Trophoblast cell (in vitro differentiated cells and primary cell): ENCODE results near the gene CDYL.

Experiments used
- DNase-seq, 2 donors: peaks; one replicate each; pipeline ENCODE4 v3.0.0-alpha.2; 2016
- H2AFZ ChIP-seq: 2 replicates; pipeline ENCODE4 v1.6.1; 2013; ENCODE audit warnings: low read length, moderate library complexity, mild to moderate bottlenecking; ENCODE audit not compliant: insufficient read depth, poor library complexity
- H2AK5ac ChIP-seq: 2 replicates; pipeline ENCODE4 v1.6.1; 2013; ENCODE audit warnings: mild to moderate bottlenecking, low read length
- H2BK120ac ChIP-seq: 2 replicates; pipeline ENCODE4 v1.6.1; 2013; ENCODE audit warnings: low read length, mild to moderate bottlenecking, moderate library complexity; ENCODE audit not compliant: insufficient read depth, poor library complexity
- H2BK12ac ChIP-seq: 2 replicates; pipeline ENCODE4 v1.6.1; 2013; ENCODE audit warnings: mild to moderate bottlenecking, low read length, moderate library complexity
- H2BK5ac ChIP-seq: 2 replicates; pipeline ENCODE4 v1.6.1; 2013; ENCODE audit warnings: low read length, low read depth, moderate library complexity, mild to moderate bottlenecking; ENCODE audit not compliant: poor library complexity
- H3K14ac ChIP-seq: 2 replicates; pipeline ENCODE4 v1.6.1; 2013; ENCODE audit warnings: mild to moderate bottlenecking, low read length
- H3K18ac ChIP-seq: 2 replicates; pipeline ENCODE4 v1.6.1; 2013; ENCODE audit warnings: mild to moderate bottlenecking, low read length
- H3K23ac ChIP-seq: 2 replicates; pipeline ENCODE4 v1.6.1; 2013; ENCODE audit warnings: low read length
- H3K27ac ChIP-seq: 2 replicates; pipeline ENCODE4 v1.5.1; 2013; ENCODE audit warnings: low read depth, mild to moderate bottlenecking, inconsistent platforms, low read length, moderate library complexity
- H3K27me3 ChIP-seq: 2 replicates; pipeline ENCODE4 v1.6.1; 2013; ENCODE audit warnings: inconsistent platforms, mild to moderate bottlenecking, low read length, moderate library complexity; ENCODE audit not compliant: insufficient read depth
- H3K36me3 ChIP-seq, 2 experiments: 1 replicate in 1 of 2; 2 replicates in 1 of 2; pipeline ENCODE4 v1.6.1; 2013; ENCODE audit warnings: low read length in 2 of 2, mild to moderate bottlenecking in 2 of 2, moderate library complexity in 1 of 2; ENCODE audit not compliant: insufficient read depth in 2 of 2, control insufficient read depth in 1 of 2
- H3K4ac ChIP-seq: 2 replicates; pipeline ENCODE4 v1.6.1; 2013; ENCODE audit warnings: low read depth, mild to moderate bottlenecking, low read length, moderate library complexity
- H3K4me1 ChIP-seq, 2 experiments: 1 replicate in 1 of 2; 2 replicates in 1 of 2; pipeline ENCODE4 v1.6.1; 2013; ENCODE audit warnings: low read length in 2 of 2, mild to moderate bottlenecking in 2 of 2, moderate library complexity in 1 of 2; ENCODE audit not compliant: insufficient read depth in 2 of 2, control insufficient read depth in 1 of 2
- H3K4me2 ChIP-seq: 2 replicates; pipeline ENCODE4 v1.6.1; 2013; ENCODE audit warnings: inconsistent platforms, mild to moderate bottlenecking, low read length, moderate library complexity
- H3K4me3 ChIP-seq: 2 replicates; pipeline ENCODE4 v1.5.1; 2013; ENCODE audit warnings: mild to moderate bottlenecking, low read depth, low read length, inconsistent platforms
- H3K79me1 ChIP-seq: one replicate; pipeline ENCODE4 v1.6.1; 2013; ENCODE audit warnings: low read length
- H3K79me2 ChIP-seq: 2 replicates; pipeline ENCODE4 v1.6.1; 2013; ENCODE audit warnings: low read length, mild to moderate bottlenecking; ENCODE audit not compliant: control insufficient read depth, insufficient read depth, poor library complexity
- H3K9ac ChIP-seq: 2 replicates; pipeline ENCODE4 v1.6.1; 2013; ENCODE audit warnings: mild to moderate bottlenecking, low read length
- H3K9me3 ChIP-seq: 2 replicates; pipeline ENCODE4 v1.6.1; 2013; ENCODE audit warnings: low read depth, mild to moderate bottlenecking, control low read depth, inconsistent platforms, low read length; ENCODE audit not compliant: insufficient read depth
- H4K12ac ChIP-seq: 2 replicates; pipeline ENCODE4 v1.6.1; 2013; ENCODE audit warnings: low read depth, mild to moderate bottlenecking, low read length, moderate library complexity
- H4K8ac ChIP-seq: 2 replicates; pipeline ENCODE4 v1.6.1; 2013; ENCODE audit warnings: low read depth, mild to moderate bottlenecking, low read length, moderate library complexity
- H4K91ac ChIP-seq: one replicate; pipeline ENCODE4 v1.6.1; 2013; ENCODE audit warnings: low read depth, mild to moderate bottlenecking, low read length, moderate library complexity
- WGBS: extraction: QIAGEN DNeasy Blood & Tissue Kit; methylation state at CpG from one replicate; pipeline ENCODE4 v1.1.7; 2013; ENCODE audit warnings: missing lambda C conversion rate; ENCODE audit not compliant: insufficient read length, insufficient coverage; ENCODE audit errors: extremely low coverage; 5-methylcytosine and 5-hydroxymethylcytosine counted together

Gene CDYL

DNA sequence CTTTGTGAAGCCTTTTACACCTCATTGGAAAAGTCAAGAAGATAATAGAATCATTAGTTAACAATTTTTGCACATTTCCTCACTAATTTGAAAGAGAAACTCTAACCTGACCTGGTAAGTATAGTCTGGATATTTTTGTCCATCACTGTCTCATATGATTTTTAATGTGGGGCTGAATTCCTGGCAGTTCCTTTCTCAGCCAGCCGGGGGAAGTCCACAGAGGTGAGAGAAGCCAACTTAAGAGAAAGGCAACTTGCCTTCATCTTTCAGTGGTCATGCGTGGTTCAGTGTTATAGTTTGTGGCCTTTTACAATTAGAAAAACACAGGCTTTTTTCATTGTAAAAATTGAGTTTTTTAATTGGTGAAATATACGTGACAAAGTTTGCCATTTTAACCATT, 80.6 kb downstream of the CDYL start:
- no peak overlapping the region for H3K27ac ChIP-seq
- no peak overlapping the region for H3K23ac ChIP-seq
- DNase-seq, result no peak
- H3K36me3 ChIP-seq, result peaks cover 2 to 4% of the 10 kb centered on the region in 2 experiments
- peaks cover 15% of the 10 kb centered on the region for H3K79me2 ChIP-seq
- WGBS, result no CpG with 5 or more reads among the region's 3 CpGs
- H3K9ac ChIP-seq, result no peak overlapping the region
- peaks cover 1% of the 10 kb centered on the region for H3K9me3 ChIP-seq
- no peak overlapping the region for H2BK12ac ChIP-seq
- H3K4me2 ChIP-seq, result no peak overlapping the region
- no peak overlapping the region for H2BK5ac ChIP-seq
- peaks cover 24 to 28% of the 10 kb centered on the region in 2 experiments for H3K4me1 ChIP-seq
- no peak overlapping the region for H3K4me3 ChIP-seq
- H4K91ac ChIP-seq, result no peak overlapping the region
- H4K8ac ChIP-seq, result no peak overlapping the region
- H2BK120ac ChIP-seq, result no peak overlapping the region
- no peak overlapping the region for H4K12ac ChIP-seq
- H2AK5ac ChIP-seq, result no peak overlapping the region
- H2AFZ ChIP-seq, result no peak overlapping the region
- no peaks in the 10 kb centered on the region for H3K27me3 ChIP-seq
- no peak overlapping the region for H3K14ac ChIP-seq
- no peaks in the 10 kb centered on the region for H3K79me1 ChIP-seq
- H3K18ac ChIP-seq, result no peak overlapping the region
- H3K4ac ChIP-seq, result no peak overlapping the region

DNA sequence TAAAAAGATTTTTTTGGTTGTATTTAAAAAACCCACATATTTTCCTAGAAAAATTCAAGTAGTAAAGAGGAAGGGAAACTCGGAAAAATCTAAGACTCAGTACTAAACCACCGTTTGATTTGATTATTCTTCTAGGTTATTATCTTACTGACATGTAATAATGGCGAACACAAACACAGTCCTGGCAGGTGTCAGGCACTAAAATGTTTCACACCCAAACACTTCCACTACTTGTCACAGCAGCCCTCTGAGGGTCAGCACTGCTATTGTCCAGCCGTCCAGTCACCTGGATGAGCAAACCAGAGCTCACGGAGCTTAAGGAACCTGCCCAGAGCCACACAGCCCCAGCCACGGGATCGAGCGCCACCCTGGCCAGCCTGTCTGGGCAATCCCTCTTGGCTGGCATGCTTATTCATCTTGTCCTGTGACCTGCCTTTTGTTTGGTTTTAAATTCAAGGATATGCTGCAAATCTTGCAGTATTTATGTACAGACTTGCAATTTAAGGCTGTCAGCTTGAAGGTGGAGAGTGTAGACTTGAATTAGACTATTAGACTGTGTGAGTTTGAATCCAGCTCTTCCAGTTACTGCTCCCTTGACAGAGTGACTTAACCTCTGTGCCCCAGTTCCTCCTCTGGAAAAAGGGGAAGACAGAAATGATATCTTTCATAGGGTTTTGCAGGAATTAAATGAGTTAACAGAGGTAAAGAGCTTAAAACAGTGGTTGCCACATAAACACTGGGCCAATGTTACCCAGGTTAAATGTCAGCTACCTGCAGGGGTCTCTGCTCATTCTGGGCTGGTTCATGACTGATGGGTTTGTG, 82.2 kb downstream of the CDYL start:
- Histone ChIP-seq H3K27me3 (no peaks in the 10 kb centered on the region), H3K36me3 (peaks cover 2 to 4% of the 10 kb centered on the region in 2 experiments), H3K4me2 (no peak overlapping the region), H2BK5ac (no peak overlapping the region), H2AFZ (no peak overlapping the region), H3K9me3 (peaks cover 1% of the 10 kb centered on the region), H3K9ac (no peak overlapping the region), H3K18ac (no peak overlapping the region), H4K91ac (no peak overlapping the region), H3K79me2 (peaks cover 17% of the 10 kb centered on the region), H3K4ac (peak overlapping the region; percentile 19), H2BK120ac (no peak overlapping the region), H3K79me1 (peaks cover 2% of the 10 kb centered on the region), H3K27ac (no peak overlapping the region), H3K4me3 (no peak overlapping the region), H4K8ac (no peak overlapping the region), H2BK12ac (no peak overlapping the region), H3K23ac (no peak overlapping the region), H4K12ac (no peak overlapping the region), H3K14ac (no peak overlapping the region), H3K4me1 (peaks cover 23 to 27% of the 10 kb centered on the region in 2 experiments), H2AK5ac (no peak overlapping the region)
- no CpG with 5 or more reads among the region's 8 CpGs for WGBS
- DNase-seq, result no peak

DNA sequence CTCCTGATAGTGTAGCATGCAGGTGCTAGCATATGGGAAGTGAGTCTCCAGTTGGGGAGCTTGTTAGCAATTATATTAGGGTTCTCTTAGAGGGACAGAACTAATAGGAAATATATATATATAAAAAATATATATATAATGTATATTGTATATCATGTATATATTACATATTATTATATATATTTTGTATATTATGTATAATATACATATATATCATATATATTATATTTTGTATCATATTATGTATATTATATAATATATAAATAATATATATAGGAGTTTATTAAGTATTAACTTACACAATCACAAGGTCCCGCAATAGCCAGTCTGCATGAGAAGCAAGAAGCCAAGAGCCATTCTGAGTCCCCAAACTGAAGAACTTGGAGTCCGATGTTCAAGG, 84.2 kb downstream of the CDYL start:
- DNase-seq, result no peak
- Histone ChIP-seq H2BK5ac (no peak overlapping the region), H3K9me3 (no peaks in the 10 kb centered on the region), H3K4ac (peak overlapping the region; percentile 73), H3K14ac (no peak overlapping the region), H3K23ac (no peak overlapping the region), H3K27ac (no peak overlapping the region), H4K91ac (no peak overlapping the region), H3K27me3 (no peaks in the 10 kb centered on the region), H2AFZ (no peak overlapping the region), H3K79me2 (peaks cover 15% of the 10 kb centered on the region), H3K79me1 (peaks cover 2% of the 10 kb centered on the region), H3K9ac (no peak overlapping the region), H3K36me3 (peaks cover 1 to 2% of the 10 kb centered on the region in 2 experiments), H2AK5ac (no peak overlapping the region), H2BK120ac (no peak overlapping the region), H4K8ac (no peak overlapping the region), H3K18ac (no peak overlapping the region), H2BK12ac (no peak overlapping the region), H4K12ac (no peak overlapping the region), H3K4me3 (no peak overlapping the region), H3K4me1 (peaks cover 13 to 15% of the 10 kb centered on the region in 2 experiments), H3K4me2 (no peak overlapping the region)
- WGBS, result no CpG with 5 or more reads among the region's 2 CpGs

DNA sequence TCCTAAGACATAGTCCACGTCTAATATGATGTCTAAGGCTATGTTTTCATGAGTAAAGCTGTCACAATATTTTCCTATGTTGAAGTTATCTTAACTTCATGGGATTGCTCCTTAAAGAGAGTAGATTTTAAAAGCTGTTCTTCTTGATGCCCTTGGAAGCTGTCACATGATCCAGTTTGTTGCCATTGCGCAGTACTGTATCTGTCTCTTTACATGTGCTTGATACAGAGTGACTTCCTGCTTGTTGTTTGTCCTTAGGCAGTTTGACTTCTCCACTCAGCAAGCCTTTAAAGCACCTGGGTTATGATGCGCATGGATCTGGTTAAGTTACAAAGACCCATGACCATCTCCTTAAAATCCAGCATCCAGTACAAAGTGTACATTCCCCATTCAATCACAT, 85.4 kb downstream of the CDYL start:
- Histone ChIP-seq H2BK12ac (no peak overlapping the region), H3K4me1 (peaks cover 12 to 13% of the 10 kb centered on the region in 2 experiments), H3K4ac (peak overlapping the region; percentile 97), H4K12ac (no peak overlapping the region), H2BK120ac (no peak overlapping the region), H3K14ac (no peak overlapping the region), H3K9me3 (no peaks in the 10 kb centered on the region), H3K27ac (no peak overlapping the region), H3K9ac (no peak overlapping the region), H3K79me2 (peaks cover 11% of the 10 kb centered on the region), H2BK5ac (no peak overlapping the region), H3K4me3 (no peak overlapping the region), H3K18ac (no peak overlapping the region), H2AK5ac (no peak overlapping the region), H3K36me3 (peaks cover 0 to 2% of the 10 kb centered on the region in 2 experiments), H4K91ac (no peak overlapping the region), H2AFZ (no peak overlapping the region), H3K27me3 (no peaks in the 10 kb centered on the region), H3K79me1 (peaks cover 2% of the 10 kb centered on the region), H4K8ac (no peak overlapping the region), H3K4me2 (no peak overlapping the region), H3K23ac (no peak overlapping the region)
- no CpG with 5 or more reads among the region's 3 CpGs for WGBS
- no peak for DNase-seq
